Kidney (tissue), 14 donors: ENCODE results near the gene GPR152. TPM values are rescaled to one million over a fixed set of nuclear protein-coding genes. Genes with fewer than 3 reads are reported as not detected.
A peak's percentile ranks its signal among the peaks of the same experiment; 100 is the strongest.
"Not testable (repeated sequence)": the region's sequence is repeated elsewhere in the genome, so short reads cannot be mapped to it uniquely, and the experiment has no call there.

Experiments
- DNase-seq, 5 donors: peaks; one replicate each; pipeline ENCODE4 v3.0.0-alpha.2; 2013 to 2020
- FAIRE-seq: peaks from 2 replicates; lab custom pipeline; 2012; peaks lifted over from hg19 to GRCh38; lab: Jason Lieb, UNC
- H3K27ac ChIP-seq, 2 donors: one replicate each; pipeline ENCODE4 v1.7.0; 2013; ENCODE audit warnings: low read depth in 2 of 2, low read length in 2 of 2, inconsistent platforms in 1 of 2
- H3K27me3 ChIP-seq: one replicate; pipeline ENCODE4 v1.7.1; 2013; ENCODE audit warnings: low read length, inconsistent platforms; ENCODE audit not compliant: control insufficient read depth, insufficient read depth
- H3K36me3 ChIP-seq, 3 donors: one replicate each; pipeline versions ENCODE4 v1.7.0 to v1.7.1; 2013; ENCODE audit warnings: low read length in 3 of 3, control low read depth in 1 of 3, inconsistent platforms in 1 of 3; ENCODE audit not compliant: insufficient read depth in 3 of 3, control insufficient read depth in 2 of 3
- H3K4me1 ChIP-seq, 3 donors: one replicate each; pipeline versions ENCODE4 v1.7.0 to v1.7.1; 2013; ENCODE audit warnings: low read length in 3 of 3, inconsistent platforms in 1 of 3, low read depth in 1 of 3; ENCODE audit not compliant: control insufficient read depth in 2 of 3, insufficient read depth in 2 of 3
- H3K4me3 ChIP-seq, 3 donors: one replicate each; pipeline versions ENCODE4 v1.7.0 to v1.8.1; 2013; ENCODE audit warnings: low read length in 3 of 3, control low read depth in 1 of 3, inconsistent platforms in 1 of 3
- H3K9ac ChIP-seq, 3 donors: one replicate each; pipeline versions ENCODE4 v1.7.0 to v1.7.1; 2013; ENCODE audit warnings: low read length in 3 of 3, control low read depth in 1 of 3, inconsistent platforms in 1 of 3
- H3K9me3 ChIP-seq, 3 donors: one replicate each; pipeline versions ENCODE4 v1.7.0 to v1.7.1; 2013; ENCODE audit warnings: low read length in 3 of 3, control low read depth in 1 of 3, inconsistent platforms in 1 of 3; ENCODE audit not compliant: control insufficient read depth in 2 of 3, insufficient read depth in 1 of 3
- intact Hi-C: fragments of 100-400 bp; cut with DNase I; formaldehyde crosslinking; loops from one replicate; pipeline ENCODE4 v1.11.1; 2022
- polyA plus RNA-seq: library from polyadenylated mRNA; stranded (reverse); fragments of 350-450 nt; fragmentation: Illumina TruSeq; extraction: RNeasy Lipid Tissue Mini Kit (QIAGEN cat#74804); gene quantifications from one replicate; pipeline ENCODE4 v1.2.3, GENCODE V29; 2014; ENCODE audit warnings: low read depth, low replicate concordance; ENCODE audit not compliant: insufficient read depth
- total RNA-seq: library from RNA; stranded (reverse); fragmentation: NEBNext Ultra II Directional; extraction: Animal tissue kit (Norgen Biotek cat#: 25700); gene quantifications from one replicate; pipeline ENCODE4 v1.2.1, GENCODE V29; 2021
- TF ChIP-seq, protein P1 (sequence below): IDR thresholded peaks from 3 replicates; pipeline ENCODE4 v1.5.1; 2012; ENCODE audit warnings: mild to moderate bottlenecking, moderate library complexity, borderline replicate concordance; ENCODE audit not compliant: insufficient read depth; ENCODE audit errors: extremely low read depth
- donor health status: control.
- donor health status: control.
- donor health status: control.
- donor health status: control.
- donor health status: control.
- donor health status: DM: yes; HTN: yes; CAD: no.
- donor health status: Normal renal cell carcinoma (clear cell type).

GPR152 gene
- total and polyA plus RNA-seq, 2 donors from 2014 or later: not detected

DNA sequence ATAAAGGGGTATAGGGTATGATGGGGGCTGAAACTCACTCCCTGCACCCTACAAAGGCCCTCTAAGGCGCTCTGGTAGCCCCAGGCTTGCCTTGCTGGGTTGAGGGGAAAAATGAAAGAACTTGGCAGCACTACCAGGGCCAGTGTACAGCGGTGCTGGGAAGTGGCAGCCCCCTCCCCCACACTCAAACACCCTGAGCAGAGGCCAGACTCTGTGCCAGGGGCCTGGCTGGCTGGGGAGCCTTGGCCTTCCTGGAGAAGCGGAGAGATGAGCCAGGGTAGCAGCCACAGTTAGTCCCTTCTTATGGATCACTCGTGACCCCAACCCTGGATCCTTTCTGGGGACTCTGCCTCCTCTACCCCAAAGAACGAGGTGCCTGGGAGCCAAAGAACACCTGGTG, 13.8 kb upstream of the GPR152 start:
- H3K9ac ChIP-seq: no peak overlapping the region
- H3K27ac ChIP-seq: no peak overlapping the region
- H3K36me3 ChIP-seq: no peaks in the 10 kb centered on the region
- H3K4me1 ChIP-seq: peaks cover 0 to 23% (median 12%) of the 10 kb centered on the region in 3 donors
- no peak overlapping the region for H3K4me3 ChIP-seq
- FAIRE-seq (no peak), DNase-seq (no peak)
- intact Hi-C loops: no loop called here
- TF ChIP-seq, protein P1, sequence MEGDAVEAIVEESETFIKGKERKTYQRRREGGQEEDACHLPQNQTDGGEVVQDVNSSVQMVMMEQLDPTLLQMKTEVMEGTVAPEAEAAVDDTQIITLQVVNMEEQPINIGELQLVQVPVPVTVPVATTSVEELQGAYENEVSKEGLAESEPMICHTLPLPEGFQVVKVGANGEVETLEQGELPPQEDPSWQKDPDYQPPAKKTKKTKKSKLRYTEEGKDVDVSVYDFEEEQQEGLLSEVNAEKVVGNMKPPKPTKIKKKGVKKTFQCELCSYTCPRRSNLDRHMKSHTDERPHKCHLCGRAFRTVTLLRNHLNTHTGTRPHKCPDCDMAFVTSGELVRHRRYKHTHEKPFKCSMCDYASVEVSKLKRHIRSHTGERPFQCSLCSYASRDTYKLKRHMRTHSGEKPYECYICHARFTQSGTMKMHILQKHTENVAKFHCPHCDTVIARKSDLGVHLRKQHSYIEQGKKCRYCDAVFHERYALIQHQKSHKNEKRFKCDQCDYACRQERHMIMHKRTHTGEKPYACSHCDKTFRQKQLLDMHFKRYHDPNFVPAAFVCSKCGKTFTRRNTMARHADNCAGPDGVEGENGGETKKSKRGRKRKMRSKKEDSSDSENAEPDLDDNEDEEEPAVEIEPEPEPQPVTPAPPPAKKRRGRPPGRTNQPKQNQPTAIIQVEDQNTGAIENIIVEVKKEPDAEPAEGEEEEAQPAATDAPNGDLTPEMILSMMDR: no peak
- H3K27me3 ChIP-seq: no peaks in the 10 kb centered on the region
- H3K9me3 ChIP-seq: no peaks in the 10 kb centered on the region

DNA sequence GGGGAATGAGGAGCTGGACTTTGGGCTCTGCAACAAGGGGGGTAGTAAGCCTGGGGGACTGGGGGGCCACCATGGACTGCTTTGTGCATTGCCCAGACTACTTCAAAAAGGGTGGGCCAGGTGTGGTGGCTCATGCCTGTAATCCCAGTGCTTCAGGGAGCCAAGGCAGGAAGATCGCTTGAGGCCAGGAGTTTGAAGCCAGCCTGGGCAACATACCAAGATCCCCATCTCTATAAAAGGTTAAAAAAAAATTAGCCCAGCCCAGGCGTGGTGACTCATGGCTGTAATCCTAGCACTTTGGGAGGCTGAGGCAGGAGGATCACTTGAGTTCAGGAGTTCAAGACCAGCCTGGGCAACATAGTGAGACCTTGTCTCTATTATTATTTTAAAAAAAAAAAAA, 13.0 kb upstream of the GPR152 start:
- H3K36me3 ChIP-seq, DNase-seq, H3K27me3 ChIP-seq, intact Hi-C loops, FAIRE-seq, H3K9me3 ChIP-seq: not testable (repeated sequence)
- Histone ChIP-seq H3K27ac (peak overlapping the region in 1 of 2 donors; percentile 93), H3K9ac (peak overlapping the region in 1 of 3 donors; percentile 96), H3K4me1 (peaks cover 0 to 23% (median 12%) of the 10 kb centered on the region in 3 donors), H3K4me3 (peak overlapping the region in 2 of 3 donors; percentile 50 to 81)

DNA sequence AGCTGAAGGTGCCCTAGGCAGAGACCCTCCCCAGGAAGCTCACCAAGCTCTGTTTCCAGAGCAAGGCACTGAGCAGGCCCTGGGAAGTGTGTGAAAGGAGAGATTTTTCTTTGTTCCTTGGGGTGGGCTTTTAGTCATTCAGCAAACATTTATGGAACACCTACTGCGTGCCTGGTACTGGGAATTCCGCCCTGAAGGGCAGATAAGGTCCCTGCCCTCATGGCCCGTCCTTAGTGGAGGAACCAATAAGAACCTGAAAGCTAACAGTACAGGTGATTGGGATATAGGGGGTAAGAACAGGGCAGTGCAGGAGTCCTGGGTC, 12.6 kb upstream of the GPR152 start:
- intact Hi-C loops: no loop called here
- Histone ChIP-seq H3K9ac (peak overlapping the region in 2 of 3 donors; percentile 29 to 96), H3K9me3 (no peaks in the 10 kb centered on the region), H3K27ac (peak overlapping the region; percentile 93), H3K27me3 (no peaks in the 10 kb centered on the region), H3K4me3 (peak overlapping the region; percentile 50 to 81 (median 56)), H3K36me3 (no peaks in the 10 kb centered on the region), H3K4me1 (peaks cover 0 to 23% (median 12%) of the 10 kb centered on the region in 3 donors)
- FAIRE-seq (no peak), DNase-seq (no peak)
- TF ChIP-seq, protein P1: no peak

DNA sequence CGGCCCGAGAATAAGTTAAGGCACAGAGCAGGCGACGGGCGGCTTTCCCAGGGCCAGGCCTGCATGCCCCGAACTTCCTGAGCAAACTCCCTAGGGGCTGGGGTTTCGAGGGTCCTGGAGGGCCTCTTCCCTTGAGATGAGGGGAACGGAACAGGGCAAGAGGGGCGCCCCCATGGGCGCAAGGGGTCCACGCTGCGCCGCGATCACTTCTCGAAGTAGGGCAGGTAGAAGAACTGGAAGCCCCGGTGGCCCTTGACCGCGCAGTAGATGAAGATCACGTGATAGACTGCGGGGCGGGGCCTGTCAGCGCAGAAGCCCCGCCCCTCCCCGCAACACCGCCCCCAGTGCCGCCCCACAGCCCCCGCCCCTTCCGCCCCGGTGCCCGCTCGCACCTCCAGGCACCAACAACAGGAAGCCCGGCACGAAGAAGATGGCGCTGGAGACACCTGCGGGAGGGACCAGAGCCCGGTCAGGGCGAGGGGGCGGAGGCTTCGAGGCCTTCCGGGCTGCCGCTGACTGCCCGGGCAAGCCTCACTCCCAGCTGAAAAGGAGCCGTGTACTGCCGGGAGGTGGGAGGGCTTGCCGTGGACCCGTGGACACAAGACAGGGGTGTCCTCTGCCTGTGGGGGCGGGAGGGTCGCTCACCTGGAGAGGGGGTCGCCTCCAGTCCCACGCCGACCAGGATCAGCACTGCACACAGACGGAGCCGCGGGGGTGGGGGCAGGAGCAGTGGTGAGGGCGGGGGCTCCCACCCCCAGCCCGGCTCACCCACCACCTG, 12.1 kb upstream of the GPR152 start:
- Histone ChIP-seq H3K27ac (peak overlapping the region; percentile 93), H3K36me3 (no peaks in the 10 kb centered on the region), H3K9me3 (no peaks in the 10 kb centered on the region), H3K4me1 (peaks cover 0 to 23% (median 12%) of the 10 kb centered on the region in 3 donors), H3K4me3 (peak overlapping the region; percentile 50 to 81 (median 56)), H3K27me3 (no peaks in the 10 kb centered on the region), H3K9ac (peak overlapping the region; percentile 9 to 96 (median 18))
- FAIRE-seq (no peak), DNase-seq (peak; percentile 92 to 97 (median 94))
- intact Hi-C loops: no loop called here
- TF ChIP-seq, protein P1: no peak
